Measurements from ENCODE around the gene DPH7. TPM values are rescaled to one million over a fixed set of nuclear protein-coding genes. Genes with fewer than 3 reads are reported as not detected.

DPH7 gene
- total and polyA plus RNA-seq, 2 of the 8 experiments (the other 6 are each of a cell fraction or from before 2014, with no cell fraction given) = 44.6 to 45.5 TPM

DNA sequence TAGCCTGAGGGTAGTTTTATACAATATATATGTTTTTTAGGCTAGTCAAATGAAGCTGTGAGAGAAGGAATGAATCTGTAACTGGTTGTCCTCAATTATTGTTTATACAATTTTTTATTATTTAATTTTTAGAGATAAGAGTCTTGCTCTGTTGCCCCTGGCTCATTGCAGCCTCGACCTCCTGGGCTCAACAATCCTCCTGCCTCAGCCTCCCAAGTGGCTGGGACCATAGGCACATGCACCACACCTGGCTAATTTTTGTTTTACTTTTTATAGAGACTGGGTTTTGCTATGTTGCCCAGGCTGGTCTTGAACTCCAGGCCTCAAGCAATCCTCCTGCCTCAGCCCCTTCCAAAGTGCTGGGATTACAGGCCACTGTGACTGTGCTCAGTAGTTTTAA lies 24.4 kb downstream of the DPH7 start:
- Histone ChIP-seq H3K23ac (ENCODE audit: insufficient read length) (no peak overlapping the region), H3K14ac (ENCODE audit: insufficient read length) (no peak overlapping the region), H3K18ac (ENCODE audit: extremely low read depth, low read length) (no peak overlapping the region), H3K4me1 (replicated peaks in 1 of 4; ENCODE audit: control insufficient read depth in 3 of 4, insufficient read depth in 4 of 4, low read length in 3 of 4) (peaks cover 0 to 7% (median 1%) of the 10 kb centered on the region in 4 experiments; a peak in 3 of 7 replicates), H4K8ac (ENCODE audit: extremely low read depth, insufficient read depth, low read length) (no peak overlapping the region), H3K79me1 (ENCODE audit: low read depth, low read length) (peaks cover 5% of the 10 kb centered on the region; the same call in 1 of the 2 replicates), H2AK5ac (ENCODE audit: low read depth, low read length) (no peak overlapping the region), H3K4me3 (ENCODE audit: extremely low read depth in 1 of 4, insufficient read depth in 2 of 4, low read depth in 3 of 4, low read length in 4 of 4) (no peak overlapping the region), H3K23me2 (ENCODE audit: low read depth, low read length) (peaks cover 7% of the 10 kb centered on the region; the same call in 1 of the 2 replicates), H2BK20ac (ENCODE audit: low read length) (no peak overlapping the region), H3K27me3 (replicated peaks in 1 of 4; ENCODE audit: control insufficient read depth in 3 of 4, extremely low read depth in 1 of 4, insufficient read depth in 3 of 4, low read length in 3 of 4) (no peaks in the 10 kb centered on the region), H2AFZ (ENCODE audit: low read length) (no peak overlapping the region), H3K9me3 (ENCODE audit: insufficient read depth in 2 of 2, low read depth in 1 of 2, low read length in 1 of 2) (no peaks in the 10 kb centered on the region), H2BK120ac (replicated peaks; ENCODE audit: low read depth, low read length) (no peak overlapping the region), H3K79me2 (ENCODE audit: control insufficient read depth in 1 of 2, insufficient read depth in 2 of 2, low read length in 2 of 2) (no peaks in the 10 kb centered on the region), H3K4me2 (ENCODE audit: insufficient read depth in 1 of 2, low read depth in 2 of 2, low read length in 2 of 2) (no peak overlapping the region), H4K91ac (replicated peaks; ENCODE audit: insufficient read length, low read length) (no peak overlapping the region), H4K5ac (ENCODE audit: insufficient read length, low read depth, low read length) (no peak overlapping the region), H3K56ac (replicated peaks; ENCODE audit: insufficient read length, low read depth, low read length) (no peak overlapping the region), H4K20me1 (replicated peaks in 1 of 2; ENCODE audit: control insufficient read depth in 1 of 2, insufficient read depth in 2 of 2, low read length in 2 of 2) (peaks cover 4 to 8% of the 10 kb centered on the region in 2 experiments), H2BK12ac (ENCODE audit: low read depth, low read length) (no peak overlapping the region), H2BK15ac (ENCODE audit: low read length) (no peak overlapping the region), H2BK5ac (ENCODE audit: low read depth, low read length) (no peak overlapping the region), H3K36me3 (ENCODE audit: control insufficient read depth in 2 of 4, insufficient read depth in 4 of 4, low read length in 3 of 4) (peaks cover 7 to 28% (median 11%) of the 10 kb centered on the region in 4 experiments; a peak in 6 of 8 replicates), H3K4ac (replicated peaks; ENCODE audit: insufficient read length, low read depth, low read length) (no peak overlapping the region), H3K9ac (replicated peaks in 1 of 4; ENCODE audit: extremely low read depth in 1 of 4, low read depth in 3 of 4, low read length in 3 of 4) (no peak overlapping the region), H3K27ac (ENCODE audit: low read depth, low read length) (no peak overlapping the region)
- 79% methylated on average over 1 of the region's 1 CpG; no CpG with 5 or more reads in 1 of the 2 experiments for WGBS, 2 experiments (ENCODE audit: extremely low coverage in 1 of 2, insufficient coverage in 1 of 2, insufficient read length in 1 of 2, insufficient replicate concordance in 2 of 2, low coverage in 1 of 2, low lambda C conversion rate in 2 of 2, missing lambda C conversion rate in 1 of 2)
- CTCF ChIA-PET (ENCODE audit: partially characterized antibody) = interaction anchor here (0.6 kb wide), 3 partner anchors 95 to 494 kb away, joined by 3 to 6 read pairs (median 4); no protein-coding TSS in a partner anchor
- FAIRE-seq = no peak
- POLR2A ChIA-PET (ENCODE audit: partially characterized antibody) = interaction anchor here (1.4 to 2.8 kb wide), 3 partner anchors 19 to 24 kb away, joined by 4 to 16 read pairs (median 14); partner anchors contain the start of gene DPH7
- no peak for DNase-seq (ENCODE audit: low read depth in 1 of 2, low spot score in 2 of 2)
- no peak for TF ChIP-seq TEAD4 (IDR thresholded peaks at IDR 0.05; ENCODE audit: low read depth, low read length)
- no peak for TF ChIP-seq TCF12 (IDR thresholded peaks at IDR 0.05; ENCODE audit: low read depth, low read length)
- TF ChIP-seq YY1 (IDR thresholded peaks at IDR 0.05; ENCODE audit: low read depth, low read length) = no peak
- TF ChIP-seq RBBP5 (IDR thresholded peaks at IDR 0.05; ENCODE audit: borderline replicate concordance, low read depth, low read length) = no peak
- no peak for TF ChIP-seq CHD2 (IDR thresholded peaks at IDR 0.05; ENCODE audit: low read length)
- TF ChIP-seq HDAC2 (IDR thresholded peaks at IDR 0.05; ENCODE audit: borderline replicate concordance in 1 of 2, low read depth in 2 of 2, low read length in 2 of 2) = no peak
